Breast epithelium (tissue), 4 donors: ENCODE data around the gene EGLN3. TPM values are rescaled to one million over a fixed set of nuclear protein-coding genes. Genes with fewer than 3 reads are reported as not detected.

Source experiments
- DNase-seq, 2 donors: peaks; one replicate each; pipeline ENCODE4 v3.0.0-alpha.2; 2019; ENCODE audit warnings: low spot score in 2 of 2
- H3K27ac ChIP-seq, 2 donors: fragments of 200-600 bp; sonication (generic) in 1 of 2; one replicate each; pipeline ENCODE4 v1.5.1; 2016 to 2019; ENCODE audit warnings: mild to moderate bottlenecking in 1 of 2
- H3K27me3 ChIP-seq, 2 donors: fragments of 200-600 bp; sonication (generic) in 1 of 2; one replicate each; pipeline versions ENCODE4 v1.5.1 to v1.6.0; 2017 to 2019; ENCODE audit warnings: control low read depth in 1 of 2, mild to moderate bottlenecking in 1 of 2
- H3K36me3 ChIP-seq: fragments of 200-600 bp; one replicate; pipeline ENCODE4 v1.5.1; 2019
- H3K4me1 ChIP-seq, 2 donors: fragments of 200-600 bp; sonication (generic); one replicate each; pipeline ENCODE4 v1.5.1; 2016 to 2019; ENCODE audit warnings: control low read depth in 1 of 2
- H3K4me3 ChIP-seq, 3 donors: fragments of 200-600 bp; sonication (generic); 1 replicate in 2 of 3; 2 replicates in 1 of 3; pipeline ENCODE4 v1.5.1; 2016 to 2019; ENCODE audit warnings: mild to moderate bottlenecking in 3 of 3, moderate library complexity in 2 of 3
- H3K9me3 ChIP-seq, 2 donors: fragments of 200-600 bp; sonication (generic) in 1 of 2; one replicate each; pipeline ENCODE4 v1.5.1; 2016 to 2019; ENCODE audit warnings: control low read depth in 1 of 2
- POLR2A ChIP-seq: fragments of 450-650 bp; IDR thresholded peaks from one replicate; pipeline ENCODE4 v1.6.1; 2016; ENCODE audit warnings: antibody characterized with exemption, mild to moderate bottlenecking, moderate library complexity
- POLR2AphosphoS5 ChIP-seq, 3 donors: sonication (generic); formaldehyde crosslinking; IDR thresholded peaks; one replicate each; pipeline ENCODE4 v1.6.1; 2017; ENCODE audit warnings: antibody characterized with exemption in 3 of 3
- intact Hi-C: fragments of 100-400 bp; cut with DNase I; formaldehyde crosslinking; loops from one replicate; pipeline ENCODE4 v1.15.1; 2023; ENCODE audit warnings: low total_unique reads
- total RNA-seq, 3 donors: library from RNA; depleted of rRNA; stranded (reverse); fragments of >200 nt; gene quantifications; one replicate each; pipeline ENCODE4 v1.1.0, GENCODE V29; 2016
- TF ChIP-seq, protein P1 (sequence below), 3 donors: fragments of 450-650 bp; IDR thresholded peaks; one replicate each; pipeline ENCODE4 v1.5.1; 2016 to 2017; ENCODE audit warnings: antibody characterized with exemption in 3 of 3, mild to moderate bottlenecking in 3 of 3, moderate library complexity in 3 of 3

EGLN3 gene
- total RNA-seq, 3 donors from 2014 or later: 3.2 to 16.4 (median 13.9) TPM

GRCh38 chr14:33880330-33880729 lies 70.5 kb downstream of the EGLN3 start:
- peaks cover 16 to 18% of the 10 kb centered on the region in 2 donors for H3K9me3 ChIP-seq
- intact Hi-C loops: no loop called here
- no peaks in the 10 kb centered on the region for H3K4me1 ChIP-seq
- H3K4me3 ChIP-seq: no peak overlapping the region
- TF ChIP-seq POLR2A (no peak), POLR2AphosphoS5 (IDR thresholded peaks at IDR 0.05) (no peak)
- TF ChIP-seq, protein P1, sequence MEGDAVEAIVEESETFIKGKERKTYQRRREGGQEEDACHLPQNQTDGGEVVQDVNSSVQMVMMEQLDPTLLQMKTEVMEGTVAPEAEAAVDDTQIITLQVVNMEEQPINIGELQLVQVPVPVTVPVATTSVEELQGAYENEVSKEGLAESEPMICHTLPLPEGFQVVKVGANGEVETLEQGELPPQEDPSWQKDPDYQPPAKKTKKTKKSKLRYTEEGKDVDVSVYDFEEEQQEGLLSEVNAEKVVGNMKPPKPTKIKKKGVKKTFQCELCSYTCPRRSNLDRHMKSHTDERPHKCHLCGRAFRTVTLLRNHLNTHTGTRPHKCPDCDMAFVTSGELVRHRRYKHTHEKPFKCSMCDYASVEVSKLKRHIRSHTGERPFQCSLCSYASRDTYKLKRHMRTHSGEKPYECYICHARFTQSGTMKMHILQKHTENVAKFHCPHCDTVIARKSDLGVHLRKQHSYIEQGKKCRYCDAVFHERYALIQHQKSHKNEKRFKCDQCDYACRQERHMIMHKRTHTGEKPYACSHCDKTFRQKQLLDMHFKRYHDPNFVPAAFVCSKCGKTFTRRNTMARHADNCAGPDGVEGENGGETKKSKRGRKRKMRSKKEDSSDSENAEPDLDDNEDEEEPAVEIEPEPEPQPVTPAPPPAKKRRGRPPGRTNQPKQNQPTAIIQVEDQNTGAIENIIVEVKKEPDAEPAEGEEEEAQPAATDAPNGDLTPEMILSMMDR (IDR thresholded peaks at IDR 0.05): no peak
- no peak for DNase-seq
- no peak overlapping the region for H3K27ac ChIP-seq
- H3K27me3 ChIP-seq: no peaks in the 10 kb centered on the region
- H3K36me3 ChIP-seq: no peaks in the 10 kb centered on the region

GRCh38 chr14:33879684-33880286 lies 71.1 kb downstream of the EGLN3 start:
- Histone ChIP-seq H3K27me3 (no peaks in the 10 kb centered on the region), H3K36me3 (no peaks in the 10 kb centered on the region), H3K4me3 (no peak overlapping the region), H3K9me3 (peaks cover 18 to 22% of the 10 kb centered on the region in 2 donors), H3K4me1 (no peaks in the 10 kb centered on the region), H3K27ac (no peak overlapping the region)
- TF ChIP-seq, protein P1 (IDR thresholded peaks at IDR 0.05): no peak
- TF ChIP-seq POLR2AphosphoS5 (IDR thresholded peaks at IDR 0.05) (no peak), POLR2A (no peak)
- no peak for DNase-seq
- intact Hi-C loops: no loop called here

DNA sequence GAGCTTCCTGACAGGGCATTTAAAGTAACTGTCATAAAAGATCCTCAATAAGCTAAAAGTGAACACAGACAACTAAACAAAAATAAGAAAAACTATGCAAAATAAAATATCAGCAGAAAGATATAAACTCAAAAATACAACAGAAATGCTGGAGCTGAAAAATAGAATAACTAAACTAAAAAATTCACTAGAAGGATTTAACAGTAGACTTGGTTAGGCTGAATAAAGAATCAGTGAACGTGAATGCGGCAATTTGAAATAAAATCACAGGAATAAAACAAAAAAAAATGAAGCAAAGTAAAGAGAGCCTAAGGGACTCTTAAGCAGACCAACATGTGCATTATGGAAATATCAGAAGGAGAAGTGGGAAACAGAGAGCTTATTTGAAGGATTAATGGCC lies 74.6 kb downstream of the EGLN3 start:
- Histone ChIP-seq H3K9me3 (peaks cover 13 to 22% of the 10 kb centered on the region in 2 donors), H3K27me3 (no peaks in the 10 kb centered on the region), H3K27ac (no peak overlapping the region), H3K4me3 (no peak overlapping the region), H3K4me1 (no peaks in the 10 kb centered on the region), H3K36me3 (no peaks in the 10 kb centered on the region)
- intact Hi-C loops: no loop called here
- DNase-seq: no peak
- TF ChIP-seq POLR2AphosphoS5 (IDR thresholded peaks at IDR 0.05) (no peak), POLR2A (no peak)
- TF ChIP-seq, protein P1 (IDR thresholded peaks at IDR 0.05): no peak
